ENCODE measurements around the gene AMY1B. TPM values are rescaled to one million over a fixed set of nuclear protein-coding genes. Genes with fewer than 3 reads are reported as not detected.

Gene AMY1B
- total RNA-seq, result not detected in 2 replicates

GRCh38 chr1:103696110-103696509 lies at the start of gene AMY1B:
Gene AMY1B, minus strand, starts transcription at chr1:103696210. Its CDS starts 571 bp downstream, at chr1:103695639.

GRCh38 chr1:103655460-103655859 lies 40.5 kb downstream of the AMY1B start, which contains the start of gene AMY1A:
Gene AMY1A, plus strand, starts transcription at chr1:103655760. Its CDS starts 571 bp downstream, at chr1:103656331.

Other genes with a start within 250 kb of the AMY1B start
- 2.4 and 5.4 TPM in 2 replicates for gene RNPC3, start 170.5 kb downstream of the AMY1B start, total RNA-seq
- 2.1 and 2.7 TPM in 2 replicates for gene AMY2B, start 124.6 kb downstream of the AMY1B start, total RNA-seq
- not detected in 2 replicates for gene AMY2A, start 78.8 kb downstream of the AMY1B start, total RNA-seq
- not detected in 2 replicates for gene AMY1A, start 40.5 kb downstream of the AMY1B start, total RNA-seq
- gene AMY1C, start 53.7 kb upstream of the AMY1B start, total RNA-seq, result 0.07 TPM in 1 of 2 replicates, not detected in the other

All from nasal cavity respiratory epithelium epithelial cell of viscerocranial mucosa (primary cell).